H1 (cell line): Measurements from ENCODE around the gene PIANP. TPM values are rescaled to one million over a fixed set of nuclear protein-coding genes. Genes with fewer than 3 reads are reported as not detected.

Source experiments
- CTCF ChIA-PET: fragments of 300-600 bp; sonication (Branson Sonifier 250); formaldehyde crosslinking; loops from one replicate; lab custom pipeline; 2021; ENCODE audit not compliant: partially characterized antibody; lab: Charles Lee
- POLR2A ChIA-PET: fragments of 300-600 bp; sonication (Branson Sonifier 250); formaldehyde crosslinking; loops from one replicate; lab custom pipeline; 2021; ENCODE audit warnings: inconsistent platforms; ENCODE audit not compliant: partially characterized antibody; lab: Charles Lee
- DNase-seq, 2 experiments: peaks; one replicate each; pipeline versions ENCODE4 v3.0.0 to v3.0.0-alpha.2; 2010 to 2022; ENCODE audit warnings: low spot score in 2 of 2, low read depth in 1 of 2, mixed read lengths in 1 of 2
- FAIRE-seq: peaks from 2 replicates; lab custom pipeline; 2011; peaks lifted over from hg19 to GRCh38; lab: Jason Lieb, UNC
- H2AFZ ChIP-seq: 2 replicates; pipeline ENCODE4 v1.8.1; 2012; ENCODE audit warnings: low read length, inconsistent platforms
- H2AK5ac ChIP-seq: 2 replicates; pipeline ENCODE4 v1.6.1; 2013; ENCODE audit warnings: low read depth, low read length
- H2BK120ac ChIP-seq: replicated peaks from 2 replicates; pipeline ENCODE3; 2013; ENCODE audit warnings: low read depth, low read length, inconsistent platforms
- H2BK12ac ChIP-seq: 2 replicates; pipeline ENCODE4 v1.6.1; 2013; ENCODE audit warnings: low read depth, low read length
- H2BK15ac ChIP-seq: 2 replicates; pipeline ENCODE4 v1.6.1; 2013; ENCODE audit warnings: low read length
- H2BK20ac ChIP-seq: 2 replicates; pipeline ENCODE4 v1.6.1; 2013; ENCODE audit warnings: low read length
- H2BK5ac ChIP-seq: 2 replicates; pipeline ENCODE4 v1.6.1; 2013; ENCODE audit warnings: low read depth, low read length
- H3K14ac ChIP-seq: 2 replicates; pipeline ENCODE4 v1.6.1; 2013; ENCODE audit warnings: inconsistent platforms; ENCODE audit not compliant: insufficient read length
- H3K18ac ChIP-seq: 2 replicates; pipeline ENCODE4 v1.6.1; 2013; ENCODE audit warnings: low read length; ENCODE audit errors: extremely low read depth
- H3K23ac ChIP-seq: 2 replicates; pipeline ENCODE4 v1.6.1; 2013; ENCODE audit warnings: inconsistent platforms; ENCODE audit not compliant: insufficient read length
- H3K23me2 ChIP-seq: 2 replicates; pipeline ENCODE4 v1.6.1; 2013; ENCODE audit warnings: low read depth, low read length
- H3K27ac ChIP-seq: 2 replicates; pipeline ENCODE4 v1.6.1; 2011; ENCODE audit warnings: low read depth, low read length, inconsistent platforms
- H3K27me3 ChIP-seq, 4 experiments: replicated peaks in 1 of 4; 1 replicate in 1 of 4; 2 replicates in 3 of 4; pipeline versions ENCODE4 v1.6.1 to v1.8.1; 2011 to 2013; ENCODE audit warnings: low read length in 3 of 4, mild to moderate bottlenecking in 3 of 4, inconsistent platforms in 2 of 4, mixed read lengths in 2 of 4, moderate library complexity in 1 of 4; ENCODE audit not compliant: control insufficient read depth in 3 of 4, insufficient read depth in 3 of 4; ENCODE audit errors: extremely low read depth in 1 of 4
- H3K36me3 ChIP-seq, 4 experiments: 2 replicates each; pipeline versions ENCODE4 v1.6.1 to v1.8.1; 2011 to 2013; ENCODE audit warnings: mild to moderate bottlenecking in 4 of 4, low read length in 3 of 4, moderate library complexity in 2 of 4, control low read depth in 1 of 4, inconsistent platforms in 1 of 4; ENCODE audit not compliant: insufficient read depth in 4 of 4, control insufficient read depth in 2 of 4
- H3K4ac ChIP-seq: replicated peaks from 2 replicates; pipeline ENCODE3; 2013; ENCODE audit warnings: low read length, low read depth, mixed read lengths, inconsistent platforms; ENCODE audit not compliant: insufficient read length
- H3K4me1 ChIP-seq, 4 experiments: replicated peaks in 1 of 4; 1 replicate in 1 of 4; 2 replicates in 3 of 4; pipeline versions ENCODE4 v1.6.1 to v1.8.1; 2011 to 2013; ENCODE audit warnings: low read length in 3 of 4, inconsistent platforms in 2 of 4, mixed read lengths in 1 of 4; ENCODE audit not compliant: insufficient read depth in 4 of 4, control insufficient read depth in 3 of 4
- H3K4me2 ChIP-seq, 2 experiments: 2 replicates each; pipeline versions ENCODE4 v1.6.1 to v1.8.1; 2011 to 2013; ENCODE audit warnings: low read depth in 2 of 2, low read length in 2 of 2, control low read depth in 1 of 2, inconsistent platforms in 1 of 2, mild to moderate bottlenecking in 1 of 2; ENCODE audit not compliant: insufficient read depth in 1 of 2
- H3K4me3 ChIP-seq, 4 experiments: fragments of 200-600, 300-600 bp in 1 of 4; sonication (generic), shearing (Covaris generic), sonication (Bioruptor Twin) in 1 of 4; 2 replicates each; pipeline versions ENCODE4 v1.5.1 to v1.8.1; 2011 to 2016; ENCODE audit warnings: low read length in 4 of 4, low read depth in 3 of 4, control low read depth in 2 of 4, inconsistent platforms in 2 of 4, mild to moderate bottlenecking in 2 of 4, mixed read lengths in 1 of 4, moderate library complexity in 1 of 4; ENCODE audit not compliant: insufficient read depth in 2 of 4; ENCODE audit errors: extremely low read depth in 1 of 4
- H3K56ac ChIP-seq: replicated peaks from 2 replicates; pipeline ENCODE3; 2013; ENCODE audit warnings: low read depth, mild to moderate bottlenecking, mixed read lengths, low read length, inconsistent platforms; ENCODE audit not compliant: insufficient read length
- H3K79me1 ChIP-seq: 2 replicates; pipeline ENCODE4 v1.6.1; 2013; ENCODE audit warnings: low read depth, low read length, control low read depth
- H3K79me2 ChIP-seq, 2 experiments: 2 replicates each; pipeline versions ENCODE4 v1.6.1 to v1.8.1; 2012 to 2013; ENCODE audit warnings: low read length in 2 of 2, mild to moderate bottlenecking in 2 of 2, inconsistent platforms in 1 of 2; ENCODE audit not compliant: insufficient read depth in 2 of 2, control insufficient read depth in 1 of 2
- H3K9ac ChIP-seq, 4 experiments: replicated peaks in 1 of 4; 1 replicate in 1 of 4; 2 replicates in 3 of 4; pipeline versions ENCODE4 v1.6.1 to v1.8.1; 2011 to 2013; ENCODE audit warnings: low read depth in 3 of 4, low read length in 3 of 4, control low read depth in 2 of 4, mild to moderate bottlenecking in 2 of 4, moderate library complexity in 2 of 4, inconsistent platforms in 1 of 4; ENCODE audit errors: extremely low read depth in 1 of 4
- H3K9me3 ChIP-seq, 2 experiments: 2 replicates each; pipeline versions ENCODE4 v1.6.1 to v1.8.1; 2012 to 2013; ENCODE audit warnings: mild to moderate bottlenecking in 2 of 2, moderate library complexity in 2 of 2, control low read depth in 1 of 2, inconsistent platforms in 1 of 2, low read depth in 1 of 2, low read length in 1 of 2, mixed read lengths in 1 of 2; ENCODE audit not compliant: insufficient read depth in 2 of 2
- H4K20me1 ChIP-seq, 2 experiments: replicated peaks in 1 of 2; 2 replicates each; pipeline versions ENCODE3 to v1.8.1; 2011 to 2013; ENCODE audit warnings: inconsistent platforms in 2 of 2, low read length in 2 of 2, mild to moderate bottlenecking in 1 of 2; ENCODE audit not compliant: insufficient read depth in 2 of 2, control insufficient read depth in 1 of 2
- H4K5ac ChIP-seq: 2 replicates; pipeline ENCODE4 v1.6.1; 2013; ENCODE audit warnings: low read length, low read depth, mixed read lengths, inconsistent platforms; ENCODE audit not compliant: insufficient read length
- H4K8ac ChIP-seq: 2 replicates; pipeline ENCODE4 v1.8.0; 2013; ENCODE audit warnings: mild to moderate bottlenecking, moderate library complexity, low read length, inconsistent platforms; ENCODE audit not compliant: insufficient read depth; ENCODE audit errors: extremely low read depth
- H4K91ac ChIP-seq: replicated peaks from 2 replicates; pipeline ENCODE3; 2013; ENCODE audit warnings: low read length, mixed read lengths, inconsistent platforms; ENCODE audit not compliant: insufficient read length
- CHD2 ChIP-seq: IDR thresholded peaks from 2 replicates; pipeline ENCODE4 v1.6.1; 2012; ENCODE audit warnings: low read length, improper control_type of control experiment
- EP300 ChIP-seq, 2 experiments: IDR thresholded peaks; 1 replicate in 1 of 2; 2 replicates in 1 of 2; pipeline ENCODE4 v1.6.1; 2011 to 2012; ENCODE audit warnings: low read depth in 2 of 2, low read length in 2 of 2, mild to moderate bottlenecking in 2 of 2, borderline replicate concordance in 1 of 2, inconsistent platforms in 1 of 2, moderate library complexity in 1 of 2
- GTF2F1 ChIP-seq: IDR thresholded peaks from 2 replicates; pipeline ENCODE4 v1.6.1; 2012; ENCODE audit warnings: low read depth, low read length, improper control_type of control experiment, borderline replicate concordance
- KDM4A ChIP-seq: IDR thresholded peaks from one replicate; pipeline ENCODE4 v1.7.1; 2012; ENCODE audit warnings: low read depth, mild to moderate bottlenecking, moderate library complexity, low read length, inconsistent platforms; ENCODE audit not compliant: severe bottlenecking
- RNF2 ChIP-seq: fragments of 200-900, 300-1000 bp; sonication (generic); IDR thresholded peaks from 2 replicates; pipeline ENCODE4 v1.7.1; 2016; ENCODE audit warnings: borderline replicate concordance, low read depth, mild to moderate bottlenecking, antibody characterized with exemption, low read length; ENCODE audit not compliant: poor library complexity, severe bottlenecking; ENCODE audit errors: missing control alignments
- SIN3A ChIP-seq, 2 experiments: IDR thresholded peaks in 1 of 2; conservative IDR thresholded peaks in 1 of 2; 2 replicates each; pipeline ENCODE4 v1.6.1; 2011 to 2012; ENCODE audit warnings: low read length in 2 of 2, improper control_type of control experiment in 1 of 2, low read depth in 1 of 2, mild to moderate bottlenecking in 1 of 2
- USF2 ChIP-seq: IDR thresholded peaks from 2 replicates; pipeline ENCODE4 v1.6.1; 2011; ENCODE audit warnings: low read length, improper control_type of control experiment
- WGBS, 2 experiments: shearing (Covaris generic) in 1 of 2; methylation state at CpG; one replicate each; pipeline versions ENCODE4 v1.1.6 to v1.1.7; 2013 to 2015; ENCODE audit warnings: low lambda C conversion rate in 2 of 2, mixed read lengths in 2 of 2, inconsistent platforms in 1 of 2, low coverage in 1 of 2, missing lambda C conversion rate in 1 of 2; ENCODE audit not compliant: insufficient replicate concordance in 2 of 2, insufficient coverage in 1 of 2, insufficient read length in 1 of 2; ENCODE audit errors: extremely low coverage in 1 of 2, missing lambda C conversion rate in 1 of 2; 5-methylcytosine and 5-hydroxymethylcytosine counted together
- long read RNA-seq, 2 experiments: library from RNA in 1 of 2; library from capped mRNA in 1 of 2; stranded (forward); transcript quantifications; one replicate each; pipeline ENCODE4 v2.0.0, GENCODE V29; 2021; ENCODE audit warnings: inconsistent platforms in 1 of 2
- polyA minus RNA-seq, 3 experiments: library from RNA; depleted of rRNA, polyadenylated mRNA; stranded (reverse); fragments of >200 nt; gene quantifications; 1 replicate in 2 of 3; 2 replicates in 1 of 3; pipeline ENCODE4 v1.2.3, GENCODE V29; 2011
- polyA plus RNA-seq, 7 experiments: library from polyadenylated mRNA; depleted of rRNA in 3 of 7; stranded (reverse) in 5 of 7; unstranded in 2 of 7; fragments of >200 nt in 5 of 7; fragments of 200-250 nt in 2 of 7; gene quantifications; 1 replicate in 5 of 7; 2 replicates in 1 of 7; 4 replicates in 1 of 7; pipeline versions ENCODE4 v1.2.1 to v1.2.3, GENCODE V29; 2011 to 2013; ENCODE audit warnings: missing spikeins in 2 of 7, mixed read lengths in 2 of 7
- total RNA-seq: library from RNA; stranded (reverse); fragmentation: NEBNext Ultra II Directional; extraction: Animal tissue kit (Norgen Biotek cat#: 25700); gene quantifications from 2 replicates; pipeline ENCODE4 v1.2.1, GENCODE V29; 2021

PIANP gene
- 9.8 and 15.3 TPM in 2 replicates for total RNA-seq
- 6.3 and 13.3 TPM in 2 replicates for polyA plus RNA-seq (2011; rRNA removed)
- polyA plus RNA-seq (2011; cell fraction: cytosol; rRNA removed), result 4.1 TPM
- 16.6 TPM for polyA plus RNA-seq (2011; cell fraction: nucleus; rRNA removed)
- 11.4 to 16.2 TPM (median 13.6 TPM) in 4 replicates for polyA plus RNA-seq (2012, experiment 1 of 2)
- 12.2 TPM for polyA plus RNA-seq (2012, experiment 2 of 2)
- polyA plus RNA-seq (2013, experiment 1 of 2), result 13.5 TPM
- polyA plus RNA-seq (2013, experiment 2 of 2), result 16.5 TPM
- polyA minus RNA-seq (2011; rRNA and poly(A)+ RNA removed), result 1.6 and 3.5 TPM in 2 replicates
- 6.8 TPM for polyA minus RNA-seq (2011; cell fraction: cytosol; rRNA and poly(A)+ RNA removed)
- 4.1 TPM for polyA minus RNA-seq (2011; cell fraction: nucleus; rRNA and poly(A)+ RNA removed)
- long read RNA-seq, experiment 1, partial matches to known transcripts, result 4 of 17 reads
- long read RNA-seq, experiment 1, other reads (novel, unspliced or antisense), result 9 of 17 reads
- long read RNA-seq, experiment 2, partial matches to known transcripts, result 0 of 2 reads
- long read RNA-seq, experiment 2, other reads (novel, unspliced or antisense), result 1 of 2 reads

- Histone ChIP-seq H3K23ac (no peak within 1 kb of the TSS), H3K4me2 (peak within 1 kb of the TSS; percentile 92 to 99), H3K27ac (no peak within 1 kb of the TSS), H3K23me2 (peaks cover 14% of the 10 kb centered on the region), H3K4ac (no peak within 1 kb of the TSS), H3K79me1 (no peaks in the 10 kb centered on the region; the same call in 1 of the 2 replicates), H2BK15ac (peak within 1 kb of the TSS; percentile 97; the same call in 1 of the 2 replicates), H4K5ac (peak within 1 kb of the TSS; percentile 55), H2BK120ac (peak within 1 kb of the TSS; percentile 34), H3K56ac (peak within 1 kb of the TSS; percentile 5), H3K9ac (peak within 1 kb of the TSS; percentile 29 to 69 (median 48); a peak in 6 of 7 replicates), H3K4me3 (peak within 1 kb of the TSS; percentile 72 to 90 (median 72)), H3K36me3 (0 out of 8 replicates have a peak, but pooled peaks cover 0 to 3% (median 0%) of the 10 kb centered on the region in 4 experiments), H4K91ac (no peak within 1 kb of the TSS), H3K27me3 (peaks cover 0 to 16% (median 14%) of the 10 kb centered on the region in 4 experiments; a peak in 6 of 7 replicates), H3K4me1 (peaks cover 0 to 12% (median 9%) of the 10 kb centered on the region in 4 experiments; a peak in 5 of 7 replicates), H2BK20ac (0 out of 2 replicates have a peak within 1 kb of the TSS, but pooled peaks have one; percentile 48), H4K8ac (peak within 1 kb of the TSS; percentile 64; the same call in 1 of the 2 replicates), H3K9me3 (no peaks in the 10 kb centered on the region), H3K79me2 (no peaks in the 10 kb centered on the region), H2AFZ (peak within 1 kb of the TSS; percentile 95), H4K20me1 (no peaks in the 10 kb centered on the region), H2BK5ac (peak within 1 kb of the TSS; percentile 60; the same call in 1 of the 2 replicates), H3K18ac (peak within 1 kb of the TSS; percentile 93), H3K14ac (no peak within 1 kb of the TSS), H2AK5ac (no peak within 1 kb of the TSS), H2BK12ac (peak within 1 kb of the TSS; percentile 87)
- ChIA-PET POLR2A (interaction anchor here (0.8 to 3.1 kb wide), 6 partner anchors 11 to 223 kb away, joined by 3 to 32 read pairs (median 3); partner anchors contain the start of gene ZNF384), CTCF (interaction anchor here (0.9 to 1.0 kb wide), 2 partner anchors 27 to 90 kb away, joined by 3 to 4 read pairs; no protein-coding TSS in a partner anchor)
- DNase-seq (peak in 1 of 2 experiments; percentile 72), FAIRE-seq (no peak)
- WGBS, 2 experiments, result 0% methylated on average over 12 of the region's 43 CpGs; no CpG with 5 or more reads in 1 of the 2 experiments
- TF ChIP-seq SIN3A (conservative IDR thresholded peaks at IDR 0.05 in 1 of 2, IDR thresholded peaks at IDR 0.05 in 1 of 2; ENCODE audit: low read depth in 1 of 2, low read length in 2 of 2) (no peak), GTF2F1 (no peak), KDM4A (peak; percentile 13), EP300 (IDR thresholded peaks at IDR 0.05; ENCODE audit: borderline replicate concordance in 1 of 2, low read depth in 2 of 2, low read length in 2 of 2) (no peak), CHD2 (no peak), USF2 (no peak), RNF2 (no peak)
Observed at GRCh38 chr12:6700646-6701051, at the start of gene PIANP. TSS of gene PIANP (minus strand) at chr12:6700815. CDS start at chr12:6698061, 2,754 bp downstream.
